GM23338 (cell line): ENCODE results near the gene BATF3. TPM values are rescaled to one million over a fixed set of nuclear protein-coding genes. Genes with fewer than 3 reads are reported as not detected.

Experiments used
- ATAC-seq: fragments of 200-7000 bp; cut with Tn5 transposase; 3 replicates; pipeline ENCODE4 v1.9.1; 2020
- DNase-seq: peaks from one replicate; pipeline ENCODE4 v3.0.0-alpha.2; 2015; ENCODE audit warnings: low spot score
- H2AFZ ChIP-seq: fragments of 200-600 bp; sonication (generic); 2 replicates; pipeline ENCODE4 v1.8.0; 2016; ENCODE audit warnings: antibody characterized with exemption, mild to moderate bottlenecking, moderate library complexity
- H3F3A ChIP-seq: fragments of 200-600 bp; sonication (generic); replicated peaks from 2 replicates; pipeline ENCODE4 v1.8.0; 2017; ENCODE audit warnings: antibody characterized with exemption, mixed run types, low read depth
- H3K27ac ChIP-seq: fragments of 200-600 bp; sonication (generic); 2 replicates; pipeline ENCODE4 v1.6.1; 2016; ENCODE audit warnings: low read depth
- H3K27me3 ChIP-seq: fragments of 200-600 bp; sonication (generic); 2 replicates; pipeline ENCODE4 v1.8.0; 2016; ENCODE audit warnings: mild to moderate bottlenecking, mixed run types, moderate library complexity; ENCODE audit not compliant: insufficient read depth
- H3K36me3 ChIP-seq: fragments of 200-600 bp; sonication (generic); 2 replicates; pipeline ENCODE4 v1.8.0; 2016; ENCODE audit warnings: mild to moderate bottlenecking; ENCODE audit not compliant: insufficient read depth
- H3K4me1 ChIP-seq: fragments of 200-600 bp; sonication (generic); 2 replicates; pipeline ENCODE4 v1.8.0; 2016; ENCODE audit warnings: mild to moderate bottlenecking, moderate library complexity; ENCODE audit not compliant: insufficient read depth
- H3K4me2 ChIP-seq: fragments of 200-600 bp; sonication (generic); 2 replicates; pipeline ENCODE4 v1.7.1; 2017; ENCODE audit warnings: mixed run types
- H3K4me3 ChIP-seq: fragments of 200-600 bp; sonication (generic); 2 replicates; pipeline ENCODE4 v1.6.1; 2016; ENCODE audit warnings: mixed run types
- H3K79me2 ChIP-seq: fragments of 200-600 bp; sonication (generic); replicated peaks from 2 replicates; pipeline ENCODE4 v1.8.0; 2017; ENCODE audit warnings: mild to moderate bottlenecking; ENCODE audit not compliant: insufficient read depth
- H3K9me2 ChIP-seq: fragments of 200-600 bp; sonication (generic); 2 replicates; pipeline ENCODE4 v1.8.0; 2017; ENCODE audit not compliant: insufficient read depth
- H4K20me1 ChIP-seq: fragments of 200-600 bp; sonication (generic); replicated peaks from 2 replicates; pipeline ENCODE4 v1.8.0; 2017; ENCODE audit warnings: mild to moderate bottlenecking; ENCODE audit not compliant: insufficient read depth
- H3K27ac Mint-ChIP-seq: 2 replicates; pipeline ENCODE4 v1.8.0; 2020; ENCODE audit warnings: inconsistent platforms, mild to moderate bottlenecking, moderate library complexity, mixed read lengths
- H3K27me3 Mint-ChIP-seq: 3 replicates; pipeline ENCODE4 v1.8.0; 2022; ENCODE audit warnings: low read depth, mild to moderate bottlenecking, moderate library complexity, mixed read lengths, inconsistent platforms; ENCODE audit not compliant: insufficient read depth, poor library complexity
- H3K36me3 Mint-ChIP-seq: 3 replicates; pipeline ENCODE4 v1.8.0; 2021; ENCODE audit warnings: low read depth, mild to moderate bottlenecking, inconsistent platforms, moderate library complexity, mixed read lengths
- H3K4me1 Mint-ChIP-seq: 3 replicates; pipeline ENCODE4 v1.8.0; 2020; ENCODE audit warnings: mild to moderate bottlenecking, inconsistent platforms, mixed read lengths
- H3K4me3 Mint-ChIP-seq: 3 replicates; pipeline ENCODE4 v1.8.0; 2021; ENCODE audit warnings: moderate library complexity, mild to moderate bottlenecking, inconsistent platforms, mixed read lengths
- H3K9me3 Mint-ChIP-seq: 3 replicates; pipeline ENCODE4 v1.8.0; 2020; ENCODE audit warnings: moderate library complexity, mild to moderate bottlenecking, inconsistent platforms, mixed read lengths
- CREB1 ChIP-seq: fragments of 250-450 bp; sonication (Bioruptor Pico); IDR thresholded peaks from 2 replicates; pipeline ENCODE4 v1.5.0; 2020; ENCODE audit warnings: low read depth, mild to moderate bottlenecking, moderate library complexity
- CTCF ChIP-seq, 2 experiments: fragments of 200-600 bp in 1 of 2; sonication (generic) in 1 of 2; conservative IDR thresholded peaks; 2 replicates each; pipeline versions ENCODE4 v1.5.1 to v1.6.1; 2016 to 2017; ENCODE audit warnings: antibody characterized with exemption in 2 of 2, low read depth in 2 of 2, mild to moderate bottlenecking in 2 of 2, moderate library complexity in 1 of 2
- ETS1 ChIP-seq: IDR thresholded peaks from 2 replicates; pipeline ENCODE4 v1.6.1; 2016; ENCODE audit warnings: antibody characterized with exemption
- EZH2 ChIP-seq: fragments of 200-600 bp; sonication (generic); IDR thresholded peaks from one replicate; pipeline ENCODE4 v1.8.0; 2017; ENCODE audit warnings: antibody characterized with exemption, mild to moderate bottlenecking, low read depth; ENCODE audit not compliant: unreplicated experiment
- EZH2phosphoT487 ChIP-seq: fragments of 200-600 bp; sonication (generic); IDR thresholded peaks from one replicate; pipeline ENCODE4 v1.8.1; 2018; ENCODE audit warnings: antibody characterized with exemption; ENCODE audit not compliant: unreplicated experiment
- NANOG ChIP-seq: IDR thresholded peaks from 2 replicates; pipeline ENCODE4 v1.6.1; 2016; ENCODE audit warnings: antibody characterized with exemption, borderline replicate concordance
- POLR2AphosphoS5 ChIP-seq: IDR thresholded peaks from 2 replicates; pipeline ENCODE4 v1.6.1; 2016; ENCODE audit warnings: antibody characterized with exemption, low read depth
- REST ChIP-seq: IDR thresholded peaks from one replicate; pipeline ENCODE4 v1.6.1; 2018; ENCODE audit warnings: antibody characterized with exemption; ENCODE audit not compliant: unreplicated experiment
- STAT1 ChIP-seq: IDR thresholded peaks from one replicate; pipeline ENCODE4 v1.6.1; 2016; ENCODE audit warnings: antibody characterized with exemption; ENCODE audit not compliant: unreplicated experiment
- ZNF114 ChIP-seq: fragments of 250-450 bp; sonication (Bioruptor Pico); IDR thresholded peaks from 2 replicates; pipeline ENCODE4 v1.5.0; 2020; ENCODE audit warnings: mild to moderate bottlenecking, moderate library complexity
- ZNF331 ChIP-seq: fragments of 250-450 bp; sonication (Bioruptor Pico); IDR thresholded peaks from 2 replicates; pipeline ENCODE4 v1.5.0; 2020; ENCODE audit warnings: low read depth, mild to moderate bottlenecking, moderate library complexity
- ZNF462 ChIP-seq: fragments of 250-450 bp; sonication (Bioruptor Pico); IDR thresholded peaks from 2 replicates; pipeline ENCODE4 v1.5.0; 2020; ENCODE audit warnings: mild to moderate bottlenecking, moderate library complexity
- polyA plus RNA-seq: library from polyadenylated mRNA; unstranded; fragments of >200 nt; fragmentation: Nextera tagmentation; extraction: Ambion mirVana; gene quantifications from 2 replicates; pipeline ENCODE4 v1.2.1, GENCODE V29; 2016
- total RNA-seq: library from RNA; depleted of rRNA; stranded (reverse); fragments of >200 nt; shearing (Covaris generic); gene quantifications from 2 replicates; pipeline ENCODE4 v1.2.3, GENCODE V29; 2014

The BATF3 gene
- total and polyA plus RNA-seq, 2 experiments from 2014 or later: 3.6 to 7.8 TPM

GRCh38 chr1:212651977-212652376, 47.7 kb downstream of the BATF3 start:
- Histone ChIP-seq H3K27me3 (no peaks in the 10 kb centered on the region), H3K4me2 (no peak overlapping the region), H3K4me1 (no peaks in the 10 kb centered on the region), H3K4me3 (no peak overlapping the region), H4K20me1 (no peaks in the 10 kb centered on the region), H3K79me2 (no peaks in the 10 kb centered on the region), H3K27ac (no peak overlapping the region), H3K9me2 (no peaks in the 10 kb centered on the region), H2AFZ (no peak overlapping the region), H3K36me3 (no peaks in the 10 kb centered on the region), H3F3A (no peaks in the 10 kb centered on the region)
- DNase-seq: no peak
- H3K4me1 Mint-ChIP-seq: no peaks in the 10 kb centered on the region
- TF ChIP-seq ZNF462: no peak
- TF ChIP-seq POLR2AphosphoS5: no peak
- TF ChIP-seq ETS1: no peak
- TF ChIP-seq EZH2: no peak
- no peak for TF ChIP-seq CTCF (conservative IDR thresholded peaks at IDR 0.05; ENCODE audit: low read depth in 2 of 2)
- TF ChIP-seq EZH2phosphoT487: no peak
- no peak for TF ChIP-seq STAT1
- no peak for TF ChIP-seq ZNF331 (CRISPR knock-in tag)
- no peak for TF ChIP-seq CREB1 (CRISPR knock-in tag)
- no peak for TF ChIP-seq REST
- no peak for TF ChIP-seq ZNF114 (CRISPR knock-in tag)
- TF ChIP-seq NANOG: no peak
- H3K36me3 Mint-ChIP-seq: no peaks in the 10 kb centered on the region; the same call in 2 of the 3 replicates
- no peak for ATAC-seq
- H3K27ac Mint-ChIP-seq: no peak overlapping the region
- no peak overlapping the region for H3K4me3 Mint-ChIP-seq
- no peaks in the 10 kb centered on the region for H3K9me3 Mint-ChIP-seq
- peaks cover 2% of the 10 kb centered on the region for H3K27me3 Mint-ChIP-seq
